Stimulated activated CD4-positive, alpha-beta T cell treated with anti-CD3 and anti-CD28 coated beads, Interleukin-12 subunit alpha, Interleukin-12 subunit beta, amount 100 ng/mL, for 4 hours (primary cell): ENCODE measurements around the gene PRKAG3.

Source experiments
- DNase-seq: peaks from one replicate; pipeline ENCODE4 v3.0.0-alpha.2; 2020

The PRKAG3 gene

DNA sequence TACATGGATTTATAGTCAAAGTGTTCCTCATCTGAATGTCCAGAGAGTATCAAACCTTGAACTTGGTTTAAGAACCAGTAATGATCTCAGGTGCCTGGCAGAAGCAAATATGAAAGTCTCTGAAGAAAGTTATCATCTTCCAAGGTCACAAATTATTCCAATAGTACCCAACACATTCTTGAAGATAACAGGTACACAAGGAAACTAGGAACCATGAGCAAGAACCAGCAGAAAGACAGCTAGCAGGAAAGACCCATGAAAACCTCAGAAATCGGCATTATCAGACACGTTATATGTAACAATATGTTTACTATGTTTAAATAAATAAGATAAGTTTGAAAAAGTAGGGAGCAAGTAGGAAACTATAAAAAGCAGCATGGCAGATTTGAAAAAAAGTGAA, 5.9 kb upstream of the PRKAG3 start:
- DNase-seq = no peak

DNA sequence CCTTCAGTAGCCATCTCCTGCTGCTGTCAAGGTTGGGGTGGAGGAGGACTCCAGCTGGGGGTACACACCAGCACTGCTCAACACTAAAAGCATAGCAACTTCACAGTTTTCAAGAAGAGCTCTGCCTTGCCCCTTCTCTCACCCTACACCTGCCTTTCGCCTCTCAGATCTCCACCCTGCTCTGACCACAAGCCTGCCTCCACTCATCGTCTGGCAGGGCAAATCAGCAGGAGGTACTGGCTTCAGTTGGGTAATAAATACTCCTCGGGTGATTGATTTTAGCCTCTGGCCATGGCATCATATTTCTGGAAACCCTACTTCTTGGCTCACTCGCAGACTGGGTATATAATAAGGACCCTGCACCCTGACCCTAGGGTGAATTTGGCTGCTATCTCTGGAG, 3.1 kb upstream of the PRKAG3 start:
- DNase-seq = no peak

DNA sequence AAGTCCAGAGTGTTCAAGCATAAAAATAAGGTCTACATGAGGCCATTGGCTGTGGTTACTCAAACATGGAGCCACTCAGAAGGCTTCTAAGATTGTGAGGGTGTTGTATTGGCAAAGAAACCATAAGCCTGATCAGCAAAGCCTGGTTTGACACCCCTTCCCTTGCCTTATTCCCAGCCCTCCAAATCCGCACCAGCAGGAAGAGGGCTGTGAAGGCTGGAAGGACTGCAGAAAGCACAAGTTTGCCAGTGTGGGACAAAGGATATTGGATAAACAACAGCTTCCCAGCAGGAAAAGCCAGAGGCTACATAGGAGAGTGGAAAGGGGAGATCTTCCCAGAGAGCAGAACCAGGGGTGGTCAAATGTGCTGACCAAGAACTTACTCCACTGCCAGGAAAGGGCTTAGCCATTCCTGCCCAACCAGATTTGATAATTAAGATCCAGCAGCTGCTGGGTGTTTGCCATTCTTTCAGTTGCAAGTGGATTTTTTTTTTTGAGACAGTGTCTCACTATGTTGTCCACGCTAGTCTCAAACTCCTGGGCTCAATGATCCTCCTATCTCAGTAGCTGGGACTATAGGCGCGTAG, 1.5 kb upstream of the PRKAG3 start:
- no peak for DNase-seq

DNA sequence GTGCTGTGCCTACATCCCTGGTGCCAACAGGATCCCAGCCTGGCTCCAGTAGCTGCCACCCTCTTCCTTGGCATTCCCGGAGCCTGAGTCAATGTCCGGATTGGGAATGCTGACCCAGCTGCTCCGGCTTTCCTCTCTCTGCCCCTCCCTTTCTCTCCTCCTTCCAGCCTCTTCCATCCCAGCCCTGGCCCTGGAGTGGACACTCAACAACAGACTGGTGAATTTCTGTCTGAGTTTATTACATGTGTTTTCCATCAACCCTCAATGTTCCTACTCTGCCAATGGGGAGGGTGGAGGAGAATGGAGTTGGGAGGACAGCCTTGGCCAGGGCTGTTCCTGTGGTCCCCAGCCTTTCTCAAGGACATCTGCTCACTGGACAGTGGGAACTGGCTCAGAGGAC, 917 bp upstream of the PRKAG3 start:
- no peak for DNase-seq

DNA sequence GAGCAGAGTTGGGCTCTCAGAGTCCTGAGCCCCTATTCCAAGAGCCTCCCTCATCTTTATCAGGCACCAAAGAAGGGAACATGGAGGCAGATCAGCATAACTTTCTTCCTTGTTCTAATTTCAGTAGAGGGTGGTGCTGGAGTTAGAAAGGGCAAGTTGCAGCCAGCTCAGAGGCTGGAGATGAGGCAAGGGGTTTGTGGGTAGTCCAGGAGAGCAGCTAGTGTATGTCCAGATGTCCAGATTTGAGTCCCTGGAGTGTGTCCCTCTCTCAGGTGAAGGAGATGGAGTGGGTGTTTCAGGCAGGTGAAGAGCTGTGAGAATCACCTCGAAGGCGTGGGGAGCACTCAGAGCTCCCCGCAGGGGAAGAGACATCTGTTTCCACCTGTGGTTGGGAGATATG, 478 bp upstream of the PRKAG3 start:
- no peak for DNase-seq

DNA sequence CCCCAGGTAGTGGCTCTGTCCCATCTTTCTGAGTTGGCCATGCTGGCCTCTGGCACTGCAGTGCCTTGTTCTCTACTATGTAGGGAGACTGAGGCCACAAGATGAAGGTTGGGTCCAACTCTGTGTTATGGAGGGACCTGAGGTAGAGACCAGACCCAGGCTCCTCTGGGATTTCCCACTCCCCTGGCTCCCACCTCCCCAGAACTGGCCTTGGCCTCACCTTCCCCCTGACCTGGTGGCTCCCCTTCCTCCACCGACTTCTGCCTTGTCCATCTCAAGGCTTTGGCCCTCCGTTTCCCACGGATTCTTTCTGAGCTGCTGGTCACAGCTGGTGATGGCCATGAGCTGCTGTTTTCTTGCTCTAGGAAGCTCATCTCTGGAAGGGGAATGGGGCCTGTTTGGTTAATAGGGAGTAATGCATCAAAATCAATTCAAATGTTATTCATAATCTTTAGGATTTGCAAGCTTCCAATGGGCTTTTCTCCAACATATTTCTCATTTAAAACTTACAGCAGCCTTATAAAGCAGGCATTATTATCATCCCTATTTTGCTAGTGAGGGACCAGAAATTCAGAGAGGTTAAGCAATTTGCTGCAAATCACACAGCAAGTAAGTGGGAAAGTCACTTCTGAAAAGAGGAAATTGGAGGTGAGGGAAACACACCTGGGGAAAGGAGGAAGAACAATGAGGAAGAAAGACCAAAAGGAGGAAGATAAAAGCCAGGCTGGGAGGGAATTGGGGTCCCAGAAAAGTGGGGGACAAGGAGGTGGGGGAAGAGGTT, 887 bp downstream of the PRKAG3 start:
- no peak for DNase-seq

DNA sequence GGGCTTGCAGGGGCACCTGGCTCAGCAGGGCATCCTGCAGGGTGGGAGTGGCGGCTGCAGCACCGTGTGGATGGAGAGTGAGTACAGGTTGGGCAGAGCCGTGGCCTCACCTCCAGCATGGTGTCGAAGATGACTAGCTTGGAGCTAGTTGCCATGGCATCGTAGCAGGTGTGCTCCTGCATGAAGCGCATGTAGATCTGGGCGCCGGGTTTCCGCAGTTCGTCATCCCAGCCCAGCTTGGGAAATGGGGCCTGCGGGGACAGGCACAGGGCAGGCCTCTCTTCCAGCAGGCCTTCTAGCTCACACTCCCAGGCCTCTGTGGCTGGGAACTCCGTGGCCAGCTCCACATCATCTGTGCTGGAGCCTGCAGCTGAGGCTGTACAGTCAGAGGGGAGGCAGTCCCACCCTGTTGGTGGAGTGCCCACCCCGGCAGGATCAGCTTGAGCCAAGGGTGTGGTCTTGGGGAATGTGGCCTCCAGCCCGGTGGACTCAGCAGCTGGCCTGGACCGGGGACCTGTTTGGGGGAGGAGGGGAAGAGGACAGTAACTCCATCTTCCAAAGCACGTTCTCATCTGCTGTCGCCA, 1.6 kb downstream of the PRKAG3 start:
- DNase-seq = no peak

DNA sequence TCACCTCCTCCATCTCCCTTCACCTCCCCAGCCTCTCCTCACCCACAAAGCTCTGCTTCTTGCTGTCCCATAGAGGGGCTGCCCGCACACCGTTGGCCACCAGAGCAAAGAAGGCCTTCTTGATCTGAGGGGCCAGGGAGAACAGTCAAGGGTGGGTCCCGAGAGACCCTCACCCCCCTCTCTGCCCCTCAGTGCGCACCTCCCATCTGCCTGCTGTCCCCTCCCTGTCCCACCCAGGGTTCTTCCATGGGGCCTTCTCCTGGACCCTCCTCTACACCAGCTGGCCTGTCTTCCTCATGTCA, 3.2 kb downstream of the PRKAG3 start:
- no peak for DNase-seq

DNA sequence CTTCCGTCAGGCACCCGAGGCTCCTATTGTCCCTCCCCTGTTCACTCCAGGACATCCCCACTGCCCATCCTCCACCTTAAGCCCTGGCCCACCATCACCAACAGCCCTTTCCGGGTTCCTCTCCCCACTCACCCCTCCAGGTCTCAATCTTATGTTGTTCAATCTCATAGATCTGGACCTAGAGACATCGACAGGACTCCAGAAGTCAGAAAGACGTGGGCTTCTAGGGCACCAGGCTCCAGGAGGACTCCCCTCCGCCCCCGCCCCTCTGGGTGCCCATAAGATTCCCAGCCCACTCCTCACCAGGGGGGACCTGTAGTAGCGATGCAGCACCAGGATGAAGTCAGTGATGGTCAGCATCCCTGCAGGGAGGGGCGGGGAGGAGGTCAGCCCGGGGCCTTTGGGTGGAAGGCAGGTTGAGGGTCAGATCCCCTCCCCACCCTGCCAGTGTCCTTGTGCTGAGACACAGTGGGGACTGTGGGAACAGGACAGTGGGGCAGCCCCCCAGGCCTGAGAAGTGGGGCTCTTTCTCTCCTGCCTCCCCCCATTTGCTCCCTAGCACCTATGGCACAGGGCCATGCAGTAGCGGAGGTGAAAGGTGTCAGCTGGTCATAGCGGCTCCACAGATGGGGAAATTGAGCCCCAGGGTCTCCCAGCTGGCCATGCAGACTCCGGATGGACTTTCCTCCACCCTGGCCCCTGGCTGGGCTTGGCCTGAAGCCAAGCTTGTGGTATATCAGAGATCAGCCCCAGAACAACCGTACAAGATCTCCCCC, 3.7 kb downstream of the PRKAG3 start:
- DNase-seq = no peak

DNA sequence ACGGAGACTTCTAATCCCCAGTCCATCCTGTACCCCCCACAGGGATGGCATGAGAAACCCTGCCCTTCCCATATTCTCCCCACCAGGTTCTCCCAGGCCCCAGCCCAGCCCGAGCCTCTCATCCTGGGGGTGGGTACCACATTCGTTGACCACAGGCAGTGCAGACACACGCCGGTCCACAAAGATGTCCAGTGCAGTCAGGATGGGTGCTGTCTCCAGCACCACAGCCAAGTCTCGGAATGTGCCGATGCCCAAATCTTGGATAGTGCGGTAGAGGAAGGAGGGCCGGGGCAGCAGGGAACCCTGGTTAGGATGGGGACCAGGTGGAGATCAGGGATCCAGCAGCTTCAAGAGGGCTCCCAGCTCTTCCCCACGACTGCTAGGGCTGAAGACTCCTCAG, 4.8 kb downstream of the PRKAG3 start:
- DNase-seq = no peak

DNA sequence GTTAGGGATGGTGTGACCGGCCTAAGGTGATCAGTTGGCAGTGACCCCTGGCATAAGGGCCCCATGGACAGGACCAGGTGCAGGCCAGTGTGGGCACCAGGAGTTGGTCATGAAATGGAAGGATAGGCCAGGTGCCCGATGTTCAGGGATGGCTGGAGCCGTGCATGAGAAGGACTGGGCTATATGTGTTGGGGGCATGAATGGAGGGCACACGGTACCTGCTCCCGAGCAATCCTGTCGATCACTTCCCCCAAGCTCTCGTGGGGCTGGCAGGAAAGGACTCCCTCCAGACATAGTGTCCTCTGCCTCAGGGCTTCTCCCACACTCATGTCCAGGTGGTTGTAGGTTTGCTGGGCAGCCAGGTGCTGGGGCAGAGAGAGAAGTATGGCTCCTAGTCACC, 7.6 kb downstream of the PRKAG3 start:
- no peak for DNase-seq

DNA sequence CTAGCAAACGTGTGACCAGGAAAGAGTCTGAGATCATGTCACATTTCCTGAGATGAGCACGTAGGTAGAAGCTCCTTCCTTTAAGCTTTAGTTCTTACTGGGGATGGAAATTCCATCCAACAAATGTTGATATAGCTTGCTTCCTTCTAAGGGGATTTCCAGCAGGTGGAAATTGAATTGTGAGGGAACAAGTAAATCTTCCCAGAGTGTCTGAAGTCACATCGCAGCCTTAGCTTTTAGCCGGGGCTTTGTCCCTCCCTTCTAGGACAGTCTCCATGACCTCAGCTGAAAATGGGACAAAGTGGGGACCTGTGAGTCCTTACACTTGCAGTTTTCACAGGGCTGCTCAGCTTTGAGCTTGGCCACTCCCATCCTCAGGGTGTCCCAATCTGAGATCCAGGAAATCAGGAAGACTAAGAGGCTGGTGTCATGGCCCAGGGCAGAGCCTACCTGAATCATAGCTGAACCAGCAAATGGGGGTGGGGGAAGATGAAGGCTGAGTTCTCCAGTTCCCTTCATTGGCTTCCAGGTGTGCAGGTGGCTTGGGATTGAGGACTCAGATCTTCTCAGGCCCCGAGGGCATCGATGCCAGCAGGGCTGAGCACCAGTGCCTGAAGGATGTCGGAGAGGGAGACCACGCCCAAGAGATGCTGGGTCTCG, 8.3 kb downstream of the PRKAG3 start:
- DNase-seq = no peak

DNA sequence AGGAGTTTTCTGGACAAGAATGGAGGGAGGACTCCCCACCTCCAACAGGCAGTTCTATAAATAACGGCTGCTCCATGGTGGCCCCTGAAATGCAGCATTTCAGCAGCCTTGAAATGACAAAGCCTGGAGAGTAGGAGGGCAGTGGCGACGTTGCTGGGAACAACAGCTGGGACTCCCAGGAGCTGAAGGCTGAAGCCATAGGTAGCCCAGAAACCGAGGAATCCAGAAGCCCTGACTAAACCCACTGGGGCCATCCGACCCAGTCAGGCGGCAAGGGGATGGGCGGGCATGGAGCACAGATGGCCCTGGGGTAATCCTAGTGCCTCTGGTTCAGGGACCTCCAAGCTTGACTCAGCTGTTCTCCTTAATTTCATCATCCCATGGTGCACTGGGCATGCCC, 9.0 kb downstream of the PRKAG3 start:
- no peak for DNase-seq

DNA sequence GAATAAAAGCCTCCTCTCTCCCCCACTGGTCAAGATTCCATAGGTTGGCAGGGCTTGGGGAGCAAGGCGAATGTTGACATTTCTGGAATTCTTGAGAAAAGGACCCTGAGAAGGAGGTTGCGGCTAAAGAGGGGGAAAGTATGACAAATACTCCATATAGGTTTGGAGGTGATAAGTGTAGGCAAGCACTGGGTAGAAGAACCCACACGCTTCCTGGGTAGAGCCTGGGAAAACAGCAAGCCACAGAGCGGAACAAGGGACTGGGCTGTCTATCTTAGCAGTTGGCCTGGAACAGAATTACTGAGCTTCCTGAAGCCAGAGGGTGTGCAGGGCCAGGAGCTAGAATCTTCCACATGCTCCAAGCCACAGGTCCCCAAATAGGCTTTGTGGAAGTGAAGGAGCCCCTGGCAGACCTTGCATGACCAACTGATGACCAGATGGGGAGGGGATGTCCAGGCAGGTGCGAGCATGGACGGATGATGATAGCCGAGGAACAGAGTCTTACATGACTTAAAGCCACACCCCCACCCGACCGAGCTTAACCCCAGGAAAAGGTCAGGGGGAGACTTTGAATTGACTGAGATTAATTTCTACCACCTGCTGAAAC, 9.9 kb downstream of the PRKAG3 start:
- no peak for DNase-seq

DNA sequence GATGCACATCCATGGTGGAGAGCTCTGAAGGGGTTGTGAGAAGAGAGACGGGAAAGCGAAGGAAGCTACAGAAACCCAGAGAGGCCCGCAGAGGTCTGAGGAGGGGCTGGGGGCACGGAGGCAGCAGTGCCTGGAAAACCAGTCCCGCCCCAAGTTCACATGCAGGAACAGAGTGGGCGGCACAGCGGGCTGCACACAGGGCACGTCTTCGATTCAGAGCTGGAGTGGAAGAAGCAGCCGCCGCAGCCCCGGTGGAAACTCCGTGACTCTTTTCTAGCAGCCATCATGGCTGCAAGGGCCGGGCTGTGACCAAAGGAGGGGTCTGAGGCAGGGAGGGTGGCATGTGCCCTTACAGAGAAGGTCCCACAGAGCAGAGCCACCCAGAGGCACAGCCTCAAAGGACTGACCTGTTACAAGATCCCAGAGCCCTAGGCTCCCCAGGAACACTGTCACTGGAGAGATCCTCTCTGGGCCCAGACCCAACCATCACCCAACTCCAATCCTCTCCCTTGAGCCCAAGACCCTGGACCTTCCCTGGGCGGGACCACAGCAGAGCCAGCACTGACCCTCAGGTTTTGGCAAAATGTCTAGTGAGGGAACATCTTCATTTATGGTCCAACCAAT, 10.7 kb downstream of the PRKAG3 start:
- DNase-seq = no peak

DNA sequence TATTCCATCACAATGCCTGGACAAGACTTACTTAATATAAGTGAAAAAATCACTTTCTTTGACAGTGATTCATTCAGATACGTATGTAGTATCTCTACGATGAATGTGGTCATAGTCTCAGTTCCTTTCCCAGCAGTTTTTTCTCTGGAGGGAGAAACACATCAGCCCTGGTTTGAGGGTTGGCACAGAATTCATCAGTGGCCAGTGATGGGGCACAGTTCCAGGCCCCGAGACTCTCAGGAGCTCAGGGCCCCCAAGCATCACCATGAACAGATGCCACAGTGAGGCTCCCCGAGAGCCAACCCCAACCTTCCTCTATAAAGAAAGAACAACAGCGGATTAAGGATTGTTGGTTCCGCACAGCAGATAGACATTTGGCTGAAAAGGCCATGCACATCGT, 12.5 kb downstream of the PRKAG3 start:
- DNase-seq = no peak

DNA sequence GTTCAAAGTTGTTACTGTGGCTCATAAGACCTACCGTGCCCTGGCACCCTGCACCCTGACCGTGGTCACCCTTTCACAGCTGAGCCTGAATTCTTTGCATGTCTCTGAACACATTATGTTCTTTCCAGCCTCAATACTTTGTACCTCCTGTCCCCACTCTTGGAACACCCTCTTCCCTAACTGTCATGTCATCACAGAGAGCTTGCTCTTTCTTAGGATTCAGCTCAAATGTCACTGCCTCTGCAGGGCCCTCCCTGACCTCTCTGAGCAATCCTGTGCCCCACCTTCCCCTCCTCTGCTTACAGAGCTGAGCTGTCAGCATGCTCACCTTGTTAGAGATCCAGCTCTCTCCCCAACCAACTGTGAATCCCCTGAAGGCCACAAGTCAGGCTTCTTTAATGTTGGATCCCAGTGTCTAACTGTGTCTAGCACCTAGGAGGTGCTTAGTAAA, 15.0 kb downstream of the PRKAG3 start:
- DNase-seq = no peak

DNA sequence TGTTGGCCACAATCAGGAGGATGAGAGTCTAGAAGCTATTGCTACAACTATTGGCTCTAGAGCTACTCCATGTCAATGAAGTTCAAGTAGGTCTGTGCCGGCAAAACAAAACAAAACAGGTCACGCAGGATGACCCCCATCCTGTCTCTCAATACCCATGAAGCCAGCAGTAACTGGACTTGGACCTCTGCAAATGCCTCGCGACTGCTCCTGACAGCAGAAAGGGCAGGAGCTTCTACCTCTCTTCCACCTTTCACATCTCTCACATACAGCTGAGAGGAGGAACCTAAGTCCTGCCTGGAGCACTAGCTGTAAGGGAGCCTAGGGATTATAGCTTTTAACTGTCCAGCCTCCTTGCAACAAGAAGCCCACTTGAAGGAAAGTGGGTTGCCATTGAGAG, 16.0 kb downstream of the PRKAG3 start:
- DNase-seq = no peak

DNA sequence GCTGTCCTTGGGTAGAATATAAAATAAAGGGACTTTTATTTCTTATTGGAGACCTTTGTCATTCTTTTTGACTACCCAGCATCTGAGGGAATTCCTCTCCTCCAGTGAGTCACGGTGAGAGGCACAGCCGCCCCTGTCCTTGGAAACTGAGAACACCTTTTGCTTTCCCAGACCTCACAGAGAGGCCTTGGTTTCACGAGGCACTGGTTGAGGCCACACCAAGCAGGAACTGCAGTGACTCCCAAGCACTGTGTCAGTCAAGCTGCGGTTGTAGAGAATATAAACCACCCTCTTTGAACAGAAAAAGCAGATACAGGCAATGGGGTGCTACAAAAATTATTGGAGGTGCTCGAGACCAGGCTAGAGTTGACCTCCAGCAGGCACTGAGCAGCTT, 16.4 kb downstream of the PRKAG3 start:
- DNase-seq = no peak

DNA sequence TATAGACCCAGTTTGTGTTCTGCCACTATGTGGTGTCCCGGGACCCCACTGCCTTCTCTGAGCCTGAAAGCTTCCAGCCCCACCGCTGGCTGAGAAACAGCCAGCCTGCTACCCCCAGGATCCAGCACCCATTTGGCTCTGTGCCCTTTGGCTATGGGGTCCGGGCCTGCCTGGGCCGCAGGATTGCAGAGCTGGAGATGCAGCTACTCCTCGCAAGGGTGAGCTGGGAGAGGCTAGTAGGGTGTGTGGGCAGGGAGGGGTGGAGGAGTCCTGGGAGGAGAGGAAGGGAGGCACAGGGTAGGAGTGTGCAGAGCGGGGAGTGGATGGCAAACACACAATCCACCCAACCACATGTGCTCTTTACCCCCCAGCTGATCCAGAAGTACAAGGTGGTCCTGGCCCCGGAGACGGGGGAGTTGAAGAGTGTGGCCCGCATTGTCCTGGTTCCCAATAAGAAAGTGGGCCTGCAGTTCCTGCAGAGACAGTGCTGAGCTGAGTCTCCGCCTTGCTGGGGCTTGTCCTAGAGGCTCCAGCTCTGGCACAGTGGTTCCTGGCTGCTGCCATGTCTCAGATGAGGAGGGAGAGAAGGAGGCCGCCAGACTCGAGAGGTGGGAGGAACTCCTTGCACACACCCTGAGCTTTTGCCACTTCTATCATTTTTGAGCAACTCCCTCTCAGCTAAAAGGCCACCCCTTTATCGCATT, 16.9 kb downstream of the PRKAG3 start:
- no peak for DNase-seq

DNA sequence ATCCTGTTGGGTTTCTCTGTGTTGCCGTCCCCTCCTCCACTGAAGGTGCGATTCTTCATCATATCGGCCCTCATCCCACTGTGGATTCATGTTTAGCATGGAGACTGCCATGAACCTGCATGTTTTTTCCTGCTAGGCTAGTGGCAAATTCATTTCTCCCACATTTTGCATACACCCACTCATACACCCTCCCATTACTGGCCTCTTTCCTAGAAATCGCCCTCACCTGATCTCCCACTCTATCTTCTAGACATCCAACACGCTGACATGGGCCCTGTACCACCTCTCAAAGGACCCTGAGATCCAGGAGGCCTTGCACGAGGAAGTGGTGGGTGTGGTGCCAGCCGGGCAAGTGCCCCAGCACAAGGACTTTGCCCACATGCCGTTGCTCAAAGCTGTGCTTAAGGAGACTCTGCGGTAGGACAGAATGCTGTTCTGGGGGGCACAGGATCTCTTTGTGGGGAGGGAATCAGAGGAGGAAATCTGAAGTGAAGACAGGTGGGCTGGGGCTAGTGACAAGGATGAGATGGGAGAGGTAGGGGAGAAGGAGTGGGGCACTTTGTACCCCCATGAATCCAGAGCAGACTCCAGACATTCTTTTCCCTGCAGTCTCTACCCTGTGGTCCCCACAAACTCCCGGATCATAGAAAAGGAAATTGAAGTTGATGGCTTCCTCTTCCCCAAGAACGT, 17.7 kb downstream of the PRKAG3 start:
- DNase-seq = no peak
